ENCODE data around the gene CBX3.

DNA sequence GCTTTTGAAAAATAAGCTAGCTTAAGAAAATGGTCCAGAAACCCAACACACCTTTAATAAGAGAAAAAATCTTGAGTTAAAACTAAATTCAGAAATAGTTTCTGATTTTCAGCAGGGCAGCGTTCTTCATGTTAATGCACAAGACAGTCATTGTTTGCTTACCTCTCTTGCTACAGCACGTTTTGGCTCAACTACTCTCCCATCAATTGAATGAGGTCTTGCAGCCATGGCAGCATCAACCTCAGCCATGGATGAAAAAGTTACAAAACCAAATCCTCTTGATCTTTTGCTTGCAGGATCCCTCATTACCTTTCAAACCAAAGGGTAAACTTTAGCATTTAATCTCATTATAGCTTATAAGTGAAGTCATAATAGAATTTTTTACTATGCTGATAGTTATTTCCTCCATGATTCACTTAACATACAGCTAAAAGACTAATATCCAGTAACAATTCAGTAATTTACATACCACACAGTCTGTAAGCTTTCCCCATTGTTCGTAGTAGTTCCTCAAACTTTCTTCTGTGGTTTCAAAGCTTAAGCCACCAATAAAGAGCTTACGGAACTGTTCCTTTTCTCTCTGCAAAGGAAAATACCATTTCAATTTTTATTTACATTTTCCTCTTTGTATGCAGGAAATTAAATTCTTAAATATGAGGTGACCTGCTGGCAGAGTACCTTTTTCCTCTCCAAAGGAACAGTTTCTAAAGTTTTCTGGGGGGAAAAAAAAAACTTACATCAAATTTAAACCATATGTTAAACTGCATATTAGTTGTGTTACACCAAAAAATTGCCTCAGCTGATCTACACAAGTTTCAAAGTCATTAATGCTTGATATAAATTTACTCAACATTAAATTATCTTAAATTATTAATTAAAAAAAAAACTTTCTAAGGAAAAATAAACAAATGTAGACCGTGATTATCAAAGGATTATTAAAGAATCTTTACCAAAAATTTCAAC is 4.1 kb upstream of the CBX3 start:
- TF ChIP-seq, protein P1, sequence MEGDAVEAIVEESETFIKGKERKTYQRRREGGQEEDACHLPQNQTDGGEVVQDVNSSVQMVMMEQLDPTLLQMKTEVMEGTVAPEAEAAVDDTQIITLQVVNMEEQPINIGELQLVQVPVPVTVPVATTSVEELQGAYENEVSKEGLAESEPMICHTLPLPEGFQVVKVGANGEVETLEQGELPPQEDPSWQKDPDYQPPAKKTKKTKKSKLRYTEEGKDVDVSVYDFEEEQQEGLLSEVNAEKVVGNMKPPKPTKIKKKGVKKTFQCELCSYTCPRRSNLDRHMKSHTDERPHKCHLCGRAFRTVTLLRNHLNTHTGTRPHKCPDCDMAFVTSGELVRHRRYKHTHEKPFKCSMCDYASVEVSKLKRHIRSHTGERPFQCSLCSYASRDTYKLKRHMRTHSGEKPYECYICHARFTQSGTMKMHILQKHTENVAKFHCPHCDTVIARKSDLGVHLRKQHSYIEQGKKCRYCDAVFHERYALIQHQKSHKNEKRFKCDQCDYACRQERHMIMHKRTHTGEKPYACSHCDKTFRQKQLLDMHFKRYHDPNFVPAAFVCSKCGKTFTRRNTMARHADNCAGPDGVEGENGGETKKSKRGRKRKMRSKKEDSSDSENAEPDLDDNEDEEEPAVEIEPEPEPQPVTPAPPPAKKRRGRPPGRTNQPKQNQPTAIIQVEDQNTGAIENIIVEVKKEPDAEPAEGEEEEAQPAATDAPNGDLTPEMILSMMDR (IDR thresholded peaks at IDR 0.05; ENCODE audit: borderline replicate concordance, extremely low read depth, low read length, poor library complexity, severe bottlenecking), result no peak
- no peak for TF ChIP-seq EZH2 (IDR thresholded peaks at IDR 0.05; ENCODE audit: borderline replicate concordance, low read depth, low read length, severe bottlenecking)

Data from DND-41 (cell line).